T follicular helper cell (primary cell): Measurements from ENCODE around the gene PERM1.
"Not testable (repeated sequence)": the region's sequence is repeated elsewhere in the genome, so short reads cannot be mapped to it uniquely, and the experiment has no call there.

Source experiments
- DNase-seq: peaks from one replicate; pipeline ENCODE4 v3.0.0-alpha.2; 2020; ENCODE audit warnings: low read depth

The PERM1 gene

GRCh38 chr1:947958-948357 is 33.9 kb downstream of the PERM1 start:
- no peak for DNase-seq

DNA sequence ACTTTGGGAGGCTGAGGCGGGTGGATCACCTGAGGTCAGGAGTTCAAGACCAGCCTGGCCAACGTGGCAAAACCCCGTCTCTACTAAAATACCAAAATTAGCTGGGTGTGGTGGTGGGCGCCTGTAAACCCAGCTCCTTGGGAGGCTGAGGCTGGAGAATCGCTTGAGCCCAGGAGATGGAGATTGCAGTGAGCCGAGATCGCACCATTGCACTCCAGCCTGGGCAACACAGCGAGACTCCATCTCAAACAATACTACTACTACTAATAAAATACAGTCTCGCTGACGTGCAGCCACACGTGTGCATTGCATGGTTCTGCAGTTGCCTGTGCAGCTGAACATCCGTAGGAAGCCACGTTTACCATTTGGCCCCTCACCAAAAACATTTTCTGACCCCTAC is 35.1 kb downstream of the PERM1 start:
- not testable (repeated sequence) for DNase-seq

DNA sequence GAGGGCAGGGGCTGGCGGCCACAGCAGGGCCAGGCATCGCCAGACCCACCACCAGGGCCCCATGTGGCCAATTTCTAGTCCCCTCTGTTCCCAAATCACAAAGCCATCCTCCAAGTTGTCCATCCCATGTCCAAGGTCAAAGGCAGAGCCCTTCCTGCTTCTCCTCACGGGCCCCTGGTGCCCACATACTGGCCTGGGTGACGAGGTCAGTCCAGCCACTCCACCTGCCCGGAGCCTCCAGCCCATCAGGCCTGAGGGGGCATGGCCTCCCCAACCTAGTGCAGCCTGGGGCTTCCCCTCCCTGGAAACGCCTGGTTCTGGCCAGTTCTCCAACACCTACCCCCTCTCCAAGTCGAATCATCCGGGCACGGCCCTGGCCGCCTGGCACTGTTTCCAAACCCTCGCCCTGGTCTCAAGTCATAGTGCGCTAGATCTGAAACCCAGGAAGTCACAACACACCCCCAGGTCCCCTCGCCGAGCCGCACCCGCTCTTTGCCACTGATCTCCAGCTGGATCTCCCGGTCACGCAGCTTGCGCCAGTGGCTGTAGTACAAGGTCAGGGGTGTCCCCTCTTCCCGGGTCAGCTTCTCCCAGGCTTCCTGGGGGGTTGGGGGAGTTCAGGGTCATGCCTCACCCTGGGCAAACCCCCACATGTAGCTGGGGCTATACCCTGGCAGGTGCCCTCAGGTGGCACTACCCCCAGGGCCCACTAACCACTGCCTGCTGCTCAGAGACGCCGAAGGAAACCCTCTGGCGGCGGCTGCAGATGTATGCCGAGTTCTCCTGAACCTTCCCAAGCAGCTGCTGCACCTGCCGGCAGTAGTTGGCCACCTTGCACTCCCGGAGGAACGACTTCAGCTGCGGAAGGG is 36.0 kb downstream of the PERM1 start:
- no peak for DNase-seq

- no peak for DNase-seq
Observed at GRCh38 chr1:944341-945325, 37.3 kb downstream of the PERM1 start.

- DNase-seq: no peak
Observed at GRCh38 chr1:943545-944340, 38.1 kb downstream of the PERM1 start.

- no peak for DNase-seq
Observed at GRCh38 chr1:942864-943533, 38.9 kb downstream of the PERM1 start.

GRCh38 chr1:942411-942821 is 39.5 kb downstream of the PERM1 start:
- no peak for DNase-seq

GRCh38 chr1:941588-942383 is 40.1 kb downstream of the PERM1 start:
- DNase-seq: no peak

DNA sequence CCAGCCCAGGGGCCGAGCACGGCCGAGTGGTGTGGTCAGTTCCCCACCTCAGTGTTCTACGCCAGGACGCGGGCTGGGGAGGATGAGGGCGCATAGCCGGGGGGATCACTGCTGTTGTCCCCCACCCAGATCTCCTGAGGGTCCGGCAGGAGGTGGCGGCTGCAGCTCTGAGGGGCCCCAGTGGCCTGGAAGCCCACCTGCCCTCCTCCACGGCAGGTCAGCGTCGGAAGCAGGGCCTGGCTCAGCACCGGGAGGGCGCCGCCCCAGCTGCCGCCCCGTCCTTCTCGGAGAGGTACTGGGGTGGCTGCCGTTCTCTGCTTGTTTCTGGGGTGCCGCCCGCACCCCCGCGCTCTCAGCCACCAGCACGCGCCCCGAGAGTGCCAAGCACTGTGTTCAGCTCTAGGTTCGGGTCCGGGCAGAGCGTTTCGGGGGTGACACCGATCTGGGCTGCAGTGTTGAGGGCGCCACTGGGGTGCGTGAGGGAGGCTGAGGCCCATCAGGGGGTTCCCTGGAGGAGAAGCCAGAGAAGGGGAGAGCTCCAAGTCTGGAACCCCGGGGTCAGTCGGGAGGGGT is 40.8 kb downstream of the PERM1 start:
- no peak for DNase-seq

DNA sequence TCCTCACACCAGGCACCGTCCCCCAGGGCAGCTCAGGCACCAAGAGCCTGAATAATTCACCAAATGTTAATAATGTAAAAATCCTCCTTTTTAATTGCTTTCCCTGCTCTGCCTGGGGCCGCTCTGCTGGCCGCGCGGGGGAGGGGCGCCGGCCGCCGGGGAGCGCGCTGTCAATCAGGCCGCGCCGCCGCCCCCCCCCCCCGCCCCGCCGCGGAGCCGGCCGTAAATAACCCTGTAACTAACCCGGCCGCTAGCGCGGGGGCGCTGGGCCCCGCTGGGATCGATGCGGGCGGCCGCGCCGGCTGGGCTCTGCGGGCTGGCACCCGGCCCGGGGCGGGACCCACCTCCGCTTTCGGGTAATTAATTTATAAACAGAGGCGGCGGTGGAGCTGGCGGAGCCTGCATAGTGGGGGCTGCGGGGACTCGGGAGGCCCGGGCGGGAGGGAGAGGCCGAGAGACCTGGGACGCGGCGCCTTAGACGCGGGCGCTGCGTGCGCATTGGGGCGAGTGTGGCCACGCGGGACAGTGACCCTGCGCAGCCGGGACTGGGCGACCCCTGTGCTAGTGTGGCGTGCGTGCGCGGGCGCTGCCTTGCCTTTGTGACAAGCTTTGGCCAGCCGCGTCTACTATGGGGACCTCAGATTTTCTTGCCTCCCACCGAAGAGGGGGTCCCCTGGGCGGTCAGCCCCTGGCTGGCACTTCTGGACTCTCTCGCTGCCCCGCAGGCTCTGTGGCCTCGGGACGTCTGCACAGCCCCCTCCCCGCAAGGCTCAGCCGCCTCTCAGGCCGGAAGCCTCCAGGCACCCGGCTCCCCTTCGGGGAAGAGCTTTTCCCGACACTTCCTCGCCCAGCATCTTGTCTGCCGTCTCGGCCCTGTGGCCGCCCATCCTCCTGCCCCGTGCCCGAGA is 41.5 kb downstream of the PERM1 start:
- no peak for DNase-seq

DNA sequence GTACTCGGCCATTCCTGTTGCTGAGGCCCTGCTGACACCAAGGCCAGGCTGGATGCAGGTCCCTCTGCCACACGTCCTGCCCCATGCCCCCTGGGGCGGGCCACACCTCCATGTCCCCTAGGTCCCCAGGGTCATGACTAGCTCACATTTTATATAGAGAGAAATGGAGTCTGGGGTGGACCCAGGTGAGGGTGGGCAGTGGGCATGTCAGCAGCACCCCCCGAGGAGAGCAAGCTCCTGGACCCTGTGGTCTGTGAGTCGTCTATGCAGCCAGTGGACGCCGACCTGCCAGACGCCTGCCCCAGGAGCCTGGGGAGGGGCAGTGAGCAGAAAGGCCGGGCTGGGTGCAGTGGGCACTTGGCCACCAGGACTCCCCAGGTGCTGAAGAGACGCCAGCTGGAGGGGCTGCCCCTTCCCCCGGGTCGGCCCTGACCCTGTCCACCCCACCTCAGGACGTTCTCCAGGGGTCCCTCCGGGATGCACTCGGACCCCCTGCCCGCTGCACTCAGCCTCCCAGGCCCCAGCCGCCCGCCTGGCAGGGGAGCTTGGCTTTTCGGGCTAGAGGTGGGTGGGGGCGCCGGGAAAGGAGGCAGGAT is 42.3 kb downstream of the PERM1 start:
- DNase-seq: no peak

DNA sequence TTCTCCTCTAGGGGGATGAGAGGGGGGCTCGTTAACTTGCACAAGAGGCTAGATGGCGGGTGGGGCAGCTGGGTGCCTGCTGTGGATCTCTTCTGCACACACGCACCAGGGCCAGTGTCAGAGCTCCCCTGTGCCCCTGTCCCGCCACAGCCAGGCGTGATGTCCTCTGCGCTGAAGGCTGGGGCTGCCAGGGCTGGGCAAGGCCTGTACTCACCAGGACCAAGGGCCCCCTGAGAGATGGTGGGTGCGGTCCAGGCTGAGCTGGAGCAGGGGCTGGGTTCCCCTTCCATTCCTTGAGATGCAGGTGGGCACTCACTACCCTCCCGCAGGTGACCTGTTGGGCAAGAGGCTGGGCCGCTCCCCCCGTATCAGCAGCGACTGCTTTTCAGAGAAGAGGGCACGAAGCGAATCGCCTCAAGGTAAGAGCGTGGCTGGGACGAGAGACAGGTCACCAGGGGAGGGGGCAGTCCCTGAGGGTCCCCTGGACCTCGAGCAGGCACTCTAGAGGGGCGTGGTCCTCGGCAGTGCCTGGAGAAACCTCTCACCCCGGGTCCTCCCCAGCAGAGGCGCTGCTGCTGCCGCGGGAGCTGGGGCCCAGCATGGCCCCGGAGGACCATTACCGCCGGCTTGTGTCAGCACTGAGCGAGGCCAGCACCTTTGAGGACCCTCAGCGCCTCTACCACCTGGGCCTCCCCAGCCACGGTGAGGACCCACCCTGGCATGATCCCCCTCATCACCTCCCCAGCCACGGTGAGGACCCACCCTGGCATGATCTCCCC is 43.0 kb downstream of the PERM1 start:
- no peak for DNase-seq

DNA sequence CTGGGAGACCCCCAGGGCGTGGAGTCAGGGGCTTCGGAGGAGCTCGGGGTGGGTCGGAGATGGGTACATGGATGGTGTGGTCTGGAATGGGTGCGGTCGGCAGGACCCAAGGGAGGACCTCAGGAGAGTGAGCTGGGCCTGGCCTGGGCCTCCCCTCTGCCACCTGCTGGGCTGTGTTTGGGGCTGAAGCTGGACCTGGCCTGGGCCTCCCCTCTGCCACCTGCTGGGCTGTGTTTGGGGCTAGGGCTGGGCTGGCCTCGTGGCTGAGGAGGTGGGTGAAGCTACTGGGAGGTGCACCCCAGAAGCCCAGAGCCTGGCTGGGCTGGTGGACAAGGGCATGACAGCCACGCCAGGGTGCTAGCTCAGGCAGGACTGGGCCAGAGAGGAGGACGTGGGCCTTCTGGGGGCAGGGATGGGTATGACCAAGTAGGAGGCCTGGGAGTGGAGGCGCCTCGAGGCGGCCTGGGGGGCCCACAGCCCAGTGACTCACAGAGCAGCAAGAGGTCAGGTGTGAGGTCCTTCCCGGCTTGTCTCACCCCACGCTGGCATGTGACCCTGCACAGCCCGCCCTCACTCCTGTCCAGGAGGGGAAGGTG is 43.7 kb downstream of the PERM1 start:
- no peak for DNase-seq

DNA sequence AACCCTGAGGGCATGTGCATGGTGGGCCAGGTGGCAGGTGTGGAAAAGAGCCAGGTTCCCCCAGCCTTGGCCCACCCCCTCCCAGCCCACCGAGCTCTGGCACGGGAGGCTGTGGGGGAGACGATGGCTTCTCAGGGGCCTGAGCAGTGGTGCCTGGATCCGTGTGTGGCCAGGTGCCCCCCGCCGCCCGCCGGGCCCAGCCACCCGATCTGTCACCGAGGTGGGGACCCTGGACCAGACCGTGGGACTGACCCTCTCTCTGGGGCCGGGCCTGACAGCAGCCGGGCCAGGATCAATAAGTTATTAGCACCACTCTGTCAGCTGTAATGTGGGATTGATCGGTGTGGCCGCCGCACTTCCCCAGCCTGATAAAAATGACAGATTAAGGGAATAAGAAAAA is 44.4 kb downstream of the PERM1 start:
- no peak for DNase-seq

DNA sequence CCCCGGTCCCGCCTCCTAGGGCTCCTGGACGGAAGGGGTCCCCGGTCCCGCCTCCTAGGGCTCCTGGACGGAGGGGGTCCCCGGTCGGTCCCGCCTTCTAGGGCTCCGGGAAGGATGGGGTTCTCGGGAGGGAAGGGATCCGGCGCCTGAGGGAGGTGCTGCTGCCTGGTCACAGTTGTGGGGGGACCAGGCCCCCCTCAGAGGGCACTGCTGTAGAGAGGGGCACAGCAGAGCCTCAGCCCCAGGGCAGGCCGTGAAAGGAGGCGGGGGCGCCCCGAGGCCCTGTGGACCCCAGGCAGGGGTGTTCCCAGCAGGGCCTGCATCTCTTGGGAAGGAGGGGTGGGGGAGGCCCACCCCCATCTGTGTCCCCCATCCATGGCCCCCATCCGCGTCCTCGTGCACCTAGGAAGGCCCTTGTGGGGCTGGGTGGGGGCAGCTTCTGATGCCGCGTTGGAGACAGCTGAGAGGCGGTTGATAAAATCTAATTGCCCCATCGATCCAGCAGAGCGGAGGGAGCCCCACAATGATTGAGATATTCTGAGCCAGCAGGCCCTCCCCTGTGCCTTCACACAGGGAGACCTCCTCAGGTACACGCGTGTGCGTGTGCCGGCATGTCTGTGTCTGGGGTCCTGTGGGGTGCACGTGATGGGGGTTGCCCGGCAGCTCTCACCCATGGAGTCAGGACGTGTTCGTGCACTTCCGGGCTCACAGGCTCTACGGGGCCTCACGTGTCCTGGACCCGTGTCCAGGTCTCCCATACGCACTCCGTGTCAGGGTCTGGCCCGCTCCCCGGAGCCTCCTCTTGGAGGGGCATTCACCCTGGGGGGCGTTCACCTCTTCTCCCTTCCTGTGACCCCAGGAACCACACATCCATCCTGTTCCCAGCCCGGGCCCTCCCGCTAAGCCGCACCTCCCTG is 45.3 kb downstream of the PERM1 start:
- DNase-seq: no peak

GRCh38 chr1:935751-936231 is 46.1 kb downstream of the PERM1 start:
- no peak for DNase-seq
